Body of pancreas (tissue), 4 donors: ENCODE measurements around the gene SYT6.

Experiments
- CTCF ChIP-seq, 7 experiments: fragments of 450-650 bp in 4 of 7; fragments of 200-600 bp in 3 of 7; sonication (generic) in 3 of 7; IDR thresholded peaks; one replicate each; pipeline ENCODE4 v1.5.1; 2016 to 2019; ENCODE audit warnings: antibody characterized with exemption in 7 of 7
- POLR2A ChIP-seq, 3 donors: fragments of 450-650 bp; IDR thresholded peaks; one replicate each; pipeline ENCODE4 v1.6.1; 2016; ENCODE audit warnings: antibody characterized with exemption in 3 of 3, mild to moderate bottlenecking in 2 of 3

- no peak for TF ChIP-seq CTCF (IDR thresholded peaks at IDR 0.05)
- TF ChIP-seq POLR2A (IDR thresholded peaks at IDR 0.05) = no peak
Measured at GRCh38 chr1:114043054-114043453, 110.6 kb downstream of the SYT6 start.
